Dermis blood vessel endothelial cell (primary cell): ENCODE results near the gene DPP10. TPM values are rescaled to one million over a fixed set of nuclear protein-coding genes. Genes with fewer than 3 reads are reported as not detected.

Experiments used
- DNase-seq: peaks from one replicate; pipeline ENCODE4 v3.0.0; 2010
- total RNA-seq: library from RNA; depleted of rRNA; stranded (reverse); fragments of >200 nt; gene quantifications from 2 replicates; pipeline ENCODE4 v1.2.3, GENCODE V29; 2014

Gene DPP10
- total RNA-seq, 1 donor from 2014 or later = not detected

DNA sequence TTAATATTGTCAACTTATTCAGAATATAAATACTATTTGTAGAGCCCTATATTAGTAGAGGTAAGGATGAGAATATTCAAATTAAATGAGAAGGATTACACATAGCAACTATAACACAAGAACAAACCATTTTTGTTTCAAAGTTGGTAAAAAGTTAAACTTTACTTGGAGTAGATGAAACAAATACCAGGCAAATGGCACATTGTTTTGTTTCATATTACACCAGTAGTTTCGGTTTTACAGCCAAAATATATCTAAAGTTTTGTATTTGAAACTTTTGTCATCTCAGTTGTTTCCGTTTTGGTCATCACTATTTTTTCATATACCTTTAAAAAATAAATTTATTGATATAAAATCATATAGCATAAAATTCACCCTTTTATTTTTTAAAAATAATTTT, 1039.4 kb downstream of the DPP10 start:
- DNase-seq = no peak

DNA sequence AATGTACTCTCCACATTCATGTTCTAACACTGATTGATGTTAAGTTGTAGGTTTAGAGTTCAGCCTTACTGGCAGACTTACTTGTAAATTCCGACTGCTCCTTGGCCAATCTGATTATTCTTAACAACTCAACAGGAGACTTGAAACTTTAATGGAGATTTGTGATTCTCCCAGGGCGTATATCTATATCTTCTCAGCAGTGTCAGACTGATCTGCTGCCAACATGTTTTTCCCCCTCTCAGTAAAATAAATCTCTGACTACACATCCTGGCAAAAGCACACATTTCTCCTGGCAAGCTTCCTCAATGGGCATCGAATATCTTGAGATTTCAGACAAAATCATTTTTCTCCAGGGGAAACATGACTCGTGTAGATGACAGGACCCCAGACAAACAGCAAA, 1041.2 kb downstream of the DPP10 start:
- no peak for DNase-seq

DNA sequence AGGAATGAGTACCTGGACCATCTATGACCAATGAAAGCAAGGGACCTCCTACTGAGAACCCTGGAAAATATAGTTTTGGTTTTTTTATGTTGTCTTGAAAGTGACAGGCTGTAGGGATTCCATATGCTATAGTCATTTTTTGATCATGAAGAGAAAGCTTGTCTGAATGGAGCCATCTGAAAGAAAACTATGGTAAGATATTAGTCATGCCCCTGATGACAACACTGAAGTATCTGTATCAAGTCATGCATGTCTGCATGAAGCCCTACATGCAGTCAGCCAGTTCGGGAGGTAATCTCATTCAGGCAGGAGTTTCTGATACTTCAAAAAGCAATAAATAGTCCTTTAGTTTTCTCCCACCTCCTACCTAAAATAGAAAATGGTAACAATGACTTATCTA, 1042.0 kb downstream of the DPP10 start:
- DNase-seq = no peak

DNA sequence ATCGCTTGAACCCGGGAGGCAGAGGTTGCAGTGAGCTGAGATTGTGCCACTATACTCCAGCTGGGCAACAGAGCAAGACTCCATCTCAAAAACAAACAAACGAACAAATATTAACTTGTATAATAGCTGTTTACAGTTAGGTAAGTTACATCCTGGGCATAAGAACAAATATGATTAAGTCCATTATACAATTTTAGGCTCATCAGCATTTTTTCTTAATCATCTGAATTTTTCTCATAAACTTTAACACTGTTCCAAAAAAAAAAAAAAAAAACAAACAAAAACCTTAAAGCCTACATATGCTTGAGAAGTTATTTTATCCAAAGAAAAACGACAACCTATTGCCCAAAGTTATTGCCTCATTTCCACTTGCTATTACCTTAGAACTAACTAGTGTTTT, 1042.5 kb downstream of the DPP10 start:
- no peak for DNase-seq

DNA sequence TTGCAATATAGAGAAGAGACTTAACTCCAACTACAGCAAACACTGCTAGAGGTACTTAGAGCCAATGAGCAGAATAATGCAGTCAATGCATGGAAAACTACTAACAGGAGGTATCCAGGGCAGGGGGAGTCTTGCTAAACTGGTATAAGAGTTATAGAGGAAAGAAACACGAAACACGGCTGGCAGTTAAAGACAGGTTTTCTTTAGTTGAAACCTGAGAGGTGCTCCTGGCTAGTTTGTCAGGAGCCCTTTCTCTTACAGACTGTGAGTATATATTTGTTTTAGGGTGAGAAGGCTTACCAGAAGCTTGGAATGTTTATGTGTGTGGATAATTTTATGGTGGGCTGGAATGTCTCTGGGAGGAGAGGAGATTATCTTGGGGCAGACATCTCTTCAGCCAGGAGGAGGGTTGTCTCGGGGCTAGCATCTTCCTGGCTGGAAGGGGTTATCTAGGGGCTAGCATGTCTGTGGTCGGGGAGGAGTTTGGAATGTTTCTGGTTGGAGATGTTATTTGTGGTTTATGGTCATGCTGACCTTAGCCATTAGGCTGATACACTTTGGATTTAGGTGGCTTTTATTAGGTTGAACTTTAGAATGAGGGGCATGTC, 1048.8 kb downstream of the DPP10 start:
- DNase-seq = no peak

DNA sequence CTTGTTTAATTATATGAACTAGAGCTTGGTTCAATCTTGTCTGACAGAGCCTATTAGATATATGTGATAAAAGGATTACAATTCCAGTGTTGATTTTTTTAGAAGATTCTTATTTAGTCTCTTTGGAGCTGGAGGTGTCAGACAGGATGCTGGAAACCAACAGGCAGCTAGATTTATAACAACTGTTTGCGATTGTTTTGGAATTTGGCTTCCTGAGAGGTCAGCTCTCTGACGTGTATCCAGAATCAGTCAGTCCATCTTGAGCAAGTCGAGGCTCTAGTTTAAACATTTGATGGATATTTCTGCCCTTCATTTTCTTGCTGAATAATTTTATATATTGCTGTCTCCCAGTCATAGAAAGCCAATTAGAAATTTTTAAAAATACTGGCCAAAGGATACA, 1062.9 kb downstream of the DPP10 start:
- no peak for DNase-seq

DNA sequence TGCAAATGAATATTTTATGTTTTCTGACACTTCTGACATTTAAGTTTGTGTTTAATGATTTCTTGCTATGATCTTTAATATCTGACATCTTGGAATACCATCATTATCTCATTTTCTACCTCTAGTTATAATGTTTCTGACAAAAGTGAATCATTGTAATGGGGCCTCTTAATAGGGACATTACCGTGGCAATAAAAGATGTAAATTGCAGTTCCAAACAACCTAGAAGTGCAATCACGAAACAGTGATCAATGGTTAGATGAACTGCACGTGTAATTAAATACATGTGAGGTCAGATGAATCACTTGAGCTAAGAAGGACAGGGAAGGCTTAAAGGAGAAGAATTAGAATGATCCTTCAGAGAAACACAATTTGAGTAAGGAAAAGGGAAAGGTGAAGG, 1078.3 kb downstream of the DPP10 start:
- DNase-seq = no peak

DNA sequence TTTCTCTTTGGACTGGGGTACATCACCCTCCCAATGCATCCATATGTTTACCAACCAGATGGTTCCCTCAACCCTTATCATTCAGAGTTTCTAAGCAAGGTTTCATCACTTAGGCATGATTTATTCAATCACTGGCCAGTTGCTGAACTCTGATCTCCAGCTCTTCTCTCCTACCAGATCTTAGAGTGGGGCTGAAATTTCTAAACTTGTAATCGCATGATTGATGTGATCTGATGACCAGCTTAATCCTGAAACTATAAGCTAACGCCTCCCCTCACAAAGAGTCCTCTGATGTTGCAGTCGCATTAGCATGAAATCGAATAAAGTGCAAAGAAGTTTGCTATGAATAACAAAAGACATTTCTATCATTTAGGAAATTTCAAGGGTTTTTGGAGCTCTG, 1082.0 kb downstream of the DPP10 start:
- no peak for DNase-seq

DNA sequence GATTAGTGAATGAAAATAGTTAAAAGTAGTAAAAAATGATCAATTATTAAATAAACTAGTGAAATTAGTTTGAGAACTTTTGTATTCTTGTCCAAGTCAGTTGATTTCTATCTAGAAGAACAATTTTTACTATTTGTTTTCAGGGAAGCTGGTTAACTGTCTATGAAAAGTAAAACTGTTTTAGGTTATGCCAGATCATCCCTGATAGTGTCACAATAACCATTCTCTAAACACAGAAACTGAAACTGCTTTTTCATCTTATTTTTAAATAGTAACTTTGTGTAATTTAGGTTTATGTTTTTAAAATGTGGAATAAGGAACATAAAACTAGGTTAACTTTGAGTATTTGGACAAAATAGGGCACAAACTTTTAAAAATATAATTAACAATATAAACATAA, 1087.2 kb downstream of the DPP10 start:
- DNase-seq = no peak

DNA sequence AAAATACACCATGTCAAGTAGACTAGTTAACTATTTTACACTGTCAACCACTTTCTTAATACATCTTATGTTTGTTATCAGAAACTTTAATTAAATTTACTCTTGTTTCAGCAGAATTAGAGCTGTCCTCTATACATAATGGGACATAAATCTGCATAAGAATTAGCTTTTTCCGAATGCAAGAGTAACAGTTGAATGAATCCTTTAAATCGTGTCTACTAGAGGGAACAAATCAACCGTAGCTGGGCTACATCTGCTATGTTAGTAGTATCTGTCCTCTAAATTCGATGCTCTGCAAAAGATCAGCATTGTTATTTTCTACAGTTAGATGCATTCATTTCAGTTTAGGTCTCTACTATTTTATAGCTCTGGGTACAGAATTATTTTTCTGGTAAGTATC, 1090.6 kb downstream of the DPP10 start:
- DNase-seq = no peak

DNA sequence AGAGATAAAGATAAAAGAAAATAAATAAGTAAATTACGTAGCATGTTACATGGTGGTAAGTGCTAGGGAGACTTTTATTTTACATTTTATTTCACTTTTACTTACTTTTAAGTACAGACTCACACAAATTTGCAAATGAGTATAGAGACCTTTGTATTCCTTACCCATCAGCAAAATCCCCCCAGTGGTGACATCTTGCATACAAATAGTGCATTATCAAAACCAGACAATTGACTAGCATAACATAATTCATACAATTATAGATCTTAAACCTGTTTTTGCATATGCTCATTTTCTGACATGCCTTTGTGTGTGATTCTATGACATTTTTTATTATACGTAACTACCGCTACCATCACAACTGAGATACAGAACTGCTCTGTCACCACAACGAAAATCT, 1099.4 kb downstream of the DPP10 start:
- DNase-seq = no peak

DNA sequence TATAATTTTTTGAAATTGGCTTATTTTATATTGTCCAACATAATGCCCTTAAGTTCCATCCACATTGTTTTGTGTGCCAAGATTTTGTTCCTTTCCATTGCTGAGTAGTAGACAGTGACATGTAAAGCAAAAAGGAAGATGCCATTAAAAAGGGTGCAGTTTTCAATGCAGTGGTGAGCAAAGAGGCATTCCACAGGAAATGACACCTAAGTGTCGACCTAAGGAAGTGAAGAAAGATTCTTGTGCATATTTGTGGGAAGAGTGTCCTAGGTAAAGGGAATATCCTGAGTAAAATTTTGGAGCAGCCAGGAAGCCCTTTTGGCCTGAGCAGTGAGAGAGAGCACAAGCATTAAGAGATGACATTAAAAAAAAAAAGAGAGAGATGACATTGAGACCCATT, 1099.9 kb downstream of the DPP10 start:
- DNase-seq = no peak

DNA sequence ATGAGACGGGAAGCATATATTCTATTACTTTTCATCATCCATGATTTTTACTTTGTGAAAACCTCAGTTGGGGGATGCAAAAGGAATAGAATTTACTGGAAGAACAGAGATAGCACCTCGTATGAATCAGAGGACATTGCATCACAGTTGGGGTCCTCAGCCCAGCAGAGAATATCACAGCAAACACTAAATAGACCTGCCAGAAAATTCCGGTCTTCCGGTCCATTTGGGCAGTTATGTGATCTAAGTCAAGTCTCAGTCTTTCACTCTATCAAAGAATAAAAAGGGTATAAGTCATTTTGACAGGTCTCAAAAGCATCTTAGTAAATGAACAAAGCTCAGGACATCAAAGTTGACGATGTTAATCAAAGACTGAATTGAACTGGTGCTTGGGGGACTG, 1100.6 kb downstream of the DPP10 start:
- no peak for DNase-seq

DNA sequence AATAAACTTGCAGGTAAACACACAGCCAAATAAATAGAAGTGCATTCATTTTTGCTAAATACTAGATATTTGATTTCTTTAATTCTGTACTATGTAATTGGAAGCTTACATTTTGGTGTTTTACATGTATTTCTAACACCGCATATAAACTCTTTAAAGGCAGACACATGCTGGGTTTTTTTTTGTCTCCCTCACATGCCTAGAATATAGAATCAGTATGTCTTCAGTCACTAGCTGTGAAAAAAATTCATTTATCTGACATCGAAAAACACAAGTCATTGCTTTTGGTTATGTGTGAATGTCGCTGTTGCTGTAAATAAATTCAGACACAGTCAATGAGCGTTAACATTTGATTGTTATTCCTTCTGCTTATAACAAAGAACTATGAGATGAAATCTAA, 1101.0 kb downstream of the DPP10 start:
- DNase-seq = no peak

DNA sequence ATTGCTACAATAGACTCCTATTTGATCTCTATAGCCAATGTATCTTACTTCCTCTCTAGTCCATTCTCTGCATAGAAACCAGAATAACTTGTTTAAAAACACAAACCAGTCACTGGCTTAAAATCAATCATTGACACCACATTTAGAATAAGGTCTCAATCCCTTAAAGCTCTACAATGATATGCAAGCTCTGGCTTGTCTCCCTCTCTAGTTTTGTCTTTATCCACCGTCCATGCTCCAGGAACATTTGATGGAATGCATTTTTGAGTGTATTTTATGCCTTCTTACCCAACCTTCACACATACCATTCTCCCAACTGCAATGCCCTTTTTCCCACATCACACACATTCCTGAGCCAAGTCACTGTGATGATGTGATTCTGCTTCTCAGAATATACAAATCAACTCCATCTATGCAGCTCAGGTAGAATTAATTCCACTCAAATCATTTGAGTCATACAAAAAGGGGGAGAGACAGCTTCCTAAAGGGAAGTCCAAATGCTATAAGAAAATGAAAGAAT, 1107.2 kb downstream of the DPP10 start:
- no peak for DNase-seq

DNA sequence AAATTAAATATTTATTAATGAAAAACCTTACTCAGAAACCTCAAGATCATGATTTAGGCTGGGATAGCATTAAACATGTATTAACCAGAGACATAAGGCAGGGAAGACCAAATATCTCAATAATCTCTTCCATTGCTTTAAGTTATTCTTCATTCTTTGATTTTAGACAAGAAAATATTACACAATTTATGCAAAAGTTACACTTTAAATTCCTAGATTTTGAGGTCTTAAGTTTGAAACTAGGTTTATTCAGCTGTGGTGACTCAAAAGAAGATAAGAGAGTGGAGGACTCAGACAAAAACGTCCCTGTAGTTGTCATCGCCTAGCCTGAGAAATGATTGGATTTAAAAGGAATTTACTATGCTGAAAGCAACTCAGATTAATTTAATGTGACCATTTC, 1110.3 kb downstream of the DPP10 start:
- DNase-seq = no peak

DNA sequence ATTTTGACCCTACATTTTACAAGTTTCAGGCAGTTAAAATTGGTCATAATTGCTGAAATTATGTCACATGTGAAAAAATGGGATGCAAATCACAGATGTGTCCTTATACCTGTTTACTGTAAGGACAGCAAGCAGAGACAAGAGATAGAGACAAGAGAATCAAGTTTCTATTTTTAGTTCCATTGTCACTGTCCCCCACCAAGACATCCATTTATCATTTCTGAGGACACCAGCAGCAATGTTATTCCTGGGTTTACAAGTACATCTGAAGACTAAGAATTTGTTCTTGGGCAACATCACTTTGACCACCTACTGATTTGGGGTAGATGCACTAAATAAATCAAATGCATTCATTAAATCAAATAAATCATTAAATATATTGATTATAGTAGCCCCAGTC, 1111.7 kb downstream of the DPP10 start:
- DNase-seq = no peak

DNA sequence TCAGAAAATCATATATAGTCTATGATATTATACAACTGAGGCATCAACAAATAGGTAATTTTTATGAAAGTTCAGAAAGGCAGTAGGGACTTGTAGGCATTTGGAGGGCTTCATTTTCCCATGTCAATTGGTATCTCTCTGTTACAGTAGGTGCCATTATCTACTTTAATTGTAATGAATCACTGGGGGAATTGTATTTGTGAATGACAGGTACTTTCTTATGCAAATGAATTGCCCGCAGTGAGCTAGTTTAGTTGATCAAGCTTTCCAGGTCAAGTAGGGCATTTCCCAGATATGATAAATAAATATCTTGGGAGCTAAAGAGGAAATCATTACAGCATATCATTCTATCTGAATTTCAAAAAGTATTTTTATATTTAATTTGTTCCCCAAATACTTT, 1116.3 kb downstream of the DPP10 start:
- no peak for DNase-seq

DNA sequence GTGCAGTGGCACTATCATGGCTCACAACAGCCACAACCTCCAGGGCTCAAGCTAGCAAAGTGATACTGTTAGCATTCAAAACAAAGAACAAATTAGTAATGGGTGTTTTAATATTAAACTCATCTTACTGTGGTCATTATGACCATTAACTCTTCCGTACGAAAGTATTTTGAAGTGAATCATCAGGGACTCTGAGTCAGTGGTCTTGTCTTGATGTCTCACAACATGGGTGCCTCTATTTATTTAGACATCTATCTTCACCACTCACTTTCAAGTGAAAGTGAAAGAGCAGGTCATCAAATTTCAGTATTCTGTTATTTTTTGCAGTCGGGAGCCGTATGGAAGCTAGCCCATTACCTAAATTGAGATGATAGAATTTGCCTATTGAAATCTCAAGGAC, 1118.2 kb downstream of the DPP10 start:
- no peak for DNase-seq

DNA sequence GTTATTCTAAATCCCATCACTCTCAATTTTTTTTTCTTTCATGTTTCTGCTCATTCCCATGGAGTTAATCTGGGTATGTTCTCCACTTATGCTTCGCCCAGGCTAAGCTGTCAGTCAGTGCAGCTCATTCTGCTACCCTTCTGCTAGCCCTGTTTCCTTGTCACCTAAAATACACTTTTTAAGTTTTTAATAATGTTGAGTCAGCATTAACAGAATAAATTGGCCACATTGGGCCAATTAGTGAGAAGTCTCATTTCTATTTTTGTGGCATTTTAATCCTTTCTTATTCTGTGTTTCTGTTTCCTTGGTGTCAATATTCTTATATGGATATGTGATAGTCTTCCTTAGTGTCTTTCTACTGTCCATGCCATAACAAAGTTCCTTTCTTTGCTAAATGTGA, 1126.2 kb downstream of the DPP10 start:
- no peak for DNase-seq

DNA sequence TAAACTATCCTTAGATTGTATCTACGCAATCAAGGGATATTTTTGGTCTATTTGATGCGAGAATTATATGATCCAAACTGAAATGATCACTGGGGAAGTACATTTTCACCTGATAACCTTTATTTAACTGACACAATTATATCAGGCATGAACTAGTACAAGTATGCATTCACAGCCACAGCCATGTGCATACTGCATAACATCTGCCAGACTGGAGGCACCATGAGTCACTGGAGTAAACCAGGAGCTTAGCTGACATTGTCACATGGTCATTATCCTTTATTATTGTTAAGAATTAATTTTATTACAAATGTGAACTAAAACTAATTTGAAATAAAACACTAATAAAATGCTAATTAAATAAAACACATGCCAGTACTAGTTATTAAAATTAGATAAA, 1127.1 kb downstream of the DPP10 start:
- no peak for DNase-seq

DNA sequence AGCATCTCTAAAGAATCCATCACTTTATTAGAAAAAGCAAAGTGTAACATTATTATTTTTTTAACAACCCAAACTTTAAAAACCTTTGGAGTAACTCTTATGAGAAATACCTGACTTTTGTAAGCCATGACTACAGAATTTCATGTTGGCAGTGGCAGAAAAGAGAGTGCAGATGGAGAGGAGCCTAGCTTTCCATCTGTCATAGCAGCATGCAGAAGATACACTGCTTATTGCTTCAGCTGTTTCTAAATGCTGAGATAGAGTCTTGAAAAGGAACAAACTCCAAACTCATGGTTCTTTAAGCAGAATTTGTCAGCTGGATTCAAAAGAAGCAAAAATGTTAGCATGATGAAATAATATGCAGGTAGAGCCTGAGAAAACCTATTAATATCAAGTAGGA, 1130.3 kb downstream of the DPP10 start:
- DNase-seq = no peak

DNA sequence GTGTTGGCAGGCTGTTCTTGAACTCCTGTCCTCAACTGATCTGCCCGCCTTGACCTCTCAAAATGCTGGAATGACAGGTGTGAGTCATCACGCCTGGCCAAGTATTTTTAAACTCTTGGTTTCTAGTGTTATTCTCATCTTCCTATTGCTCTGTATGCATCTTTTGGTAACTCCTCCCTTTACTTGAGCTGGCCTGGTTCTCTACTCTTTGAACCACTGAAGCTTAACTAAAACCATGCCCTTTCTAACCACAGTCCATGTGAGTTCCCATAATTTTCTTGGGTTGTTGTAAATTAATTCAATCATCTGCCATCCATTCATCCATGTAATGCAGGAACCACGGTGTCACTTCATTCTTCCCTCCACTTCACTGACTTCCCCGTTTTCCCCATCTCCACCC, 1131.3 kb downstream of the DPP10 start:
- no peak for DNase-seq

DNA sequence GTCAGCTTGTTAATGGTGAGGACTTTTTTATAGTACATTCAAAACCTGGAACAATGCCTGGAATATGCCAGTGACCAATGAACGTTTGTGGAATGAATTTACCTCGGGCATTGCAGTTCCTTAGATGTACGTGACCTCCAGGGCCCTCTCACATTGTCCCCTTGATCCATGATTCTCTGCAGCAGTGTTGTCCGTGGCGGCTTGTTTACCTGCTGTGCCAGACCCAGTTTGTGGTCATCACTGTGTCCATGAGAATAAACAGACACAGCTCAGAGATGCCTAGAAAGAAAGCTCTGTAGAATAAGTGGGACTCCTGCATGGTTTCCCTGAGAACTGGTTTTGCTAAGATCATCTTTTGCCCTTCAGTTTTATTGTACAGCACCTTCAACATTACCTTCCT, 1132.2 kb downstream of the DPP10 start:
- no peak for DNase-seq

DNA sequence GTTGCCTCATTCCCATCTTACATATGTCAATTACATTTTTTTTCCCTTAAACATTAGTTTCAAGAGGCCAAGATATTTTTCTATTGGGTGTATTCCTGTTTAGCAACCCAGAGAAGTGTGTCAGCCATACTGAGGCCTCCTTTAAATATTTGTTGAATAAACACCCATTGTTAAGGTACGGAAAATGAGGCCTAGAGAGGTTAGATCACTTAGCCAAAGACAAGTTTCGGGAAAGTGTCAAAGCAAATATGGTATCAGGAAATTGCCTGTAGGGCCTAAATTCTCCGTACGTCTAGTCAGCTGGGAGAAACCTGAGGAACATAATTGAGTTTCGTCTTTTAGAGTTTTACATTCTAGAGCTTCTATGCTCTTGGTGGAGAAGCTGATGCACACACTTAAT, 1138.3 kb downstream of the DPP10 start:
- no peak for DNase-seq

DNA sequence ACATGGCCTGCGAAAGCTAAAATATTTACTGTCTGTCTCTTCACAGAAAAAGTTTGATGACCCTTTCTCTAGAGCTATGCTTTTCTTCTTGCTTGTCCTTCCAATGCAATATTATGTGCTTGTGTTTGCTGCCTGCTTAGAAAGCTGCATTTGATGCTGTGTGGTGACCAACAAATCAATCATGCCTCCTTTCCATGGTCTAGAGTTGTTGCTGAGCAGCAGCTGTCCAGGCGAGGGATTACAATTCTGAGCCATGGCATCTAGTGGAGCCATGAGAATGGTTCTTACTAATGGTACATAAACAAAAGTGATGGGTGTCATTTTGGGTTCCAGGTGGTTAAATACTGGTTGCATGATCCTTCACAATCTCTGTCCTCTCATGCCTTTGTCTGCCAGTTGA, 1142.1 kb downstream of the DPP10 start:
- DNase-seq = no peak
